Trophoblast cell (in vitro differentiated cells and primary cell): ENCODE data around the gene HSP90AB1.

Experiments used
- DNase-seq, 2 donors: peaks; one replicate each; pipeline ENCODE4 v3.0.0-alpha.2; 2016
- H2AFZ ChIP-seq: 2 replicates; pipeline ENCODE4 v1.6.1; 2013; ENCODE audit warnings: low read length, moderate library complexity, mild to moderate bottlenecking; ENCODE audit not compliant: insufficient read depth, poor library complexity
- H2AK5ac ChIP-seq: 2 replicates; pipeline ENCODE4 v1.6.1; 2013; ENCODE audit warnings: mild to moderate bottlenecking, low read length
- H2BK120ac ChIP-seq: 2 replicates; pipeline ENCODE4 v1.6.1; 2013; ENCODE audit warnings: low read length, mild to moderate bottlenecking, moderate library complexity; ENCODE audit not compliant: insufficient read depth, poor library complexity
- H2BK12ac ChIP-seq: 2 replicates; pipeline ENCODE4 v1.6.1; 2013; ENCODE audit warnings: mild to moderate bottlenecking, low read length, moderate library complexity
- H2BK5ac ChIP-seq: 2 replicates; pipeline ENCODE4 v1.6.1; 2013; ENCODE audit warnings: low read length, low read depth, moderate library complexity, mild to moderate bottlenecking; ENCODE audit not compliant: poor library complexity
- H3K14ac ChIP-seq: 2 replicates; pipeline ENCODE4 v1.6.1; 2013; ENCODE audit warnings: mild to moderate bottlenecking, low read length
- H3K18ac ChIP-seq: 2 replicates; pipeline ENCODE4 v1.6.1; 2013; ENCODE audit warnings: mild to moderate bottlenecking, low read length
- H3K23ac ChIP-seq: 2 replicates; pipeline ENCODE4 v1.6.1; 2013; ENCODE audit warnings: low read length
- H3K27ac ChIP-seq: 2 replicates; pipeline ENCODE4 v1.5.1; 2013; ENCODE audit warnings: low read depth, mild to moderate bottlenecking, inconsistent platforms, low read length, moderate library complexity
- H3K27me3 ChIP-seq: 2 replicates; pipeline ENCODE4 v1.6.1; 2013; ENCODE audit warnings: inconsistent platforms, mild to moderate bottlenecking, low read length, moderate library complexity; ENCODE audit not compliant: insufficient read depth
- H3K36me3 ChIP-seq, 2 experiments: 1 replicate in 1 of 2; 2 replicates in 1 of 2; pipeline ENCODE4 v1.6.1; 2013; ENCODE audit warnings: low read length in 2 of 2, mild to moderate bottlenecking in 2 of 2, moderate library complexity in 1 of 2; ENCODE audit not compliant: insufficient read depth in 2 of 2, control insufficient read depth in 1 of 2
- H3K4ac ChIP-seq: 2 replicates; pipeline ENCODE4 v1.6.1; 2013; ENCODE audit warnings: low read depth, mild to moderate bottlenecking, low read length, moderate library complexity
- H3K4me1 ChIP-seq, 2 experiments: 1 replicate in 1 of 2; 2 replicates in 1 of 2; pipeline ENCODE4 v1.6.1; 2013; ENCODE audit warnings: low read length in 2 of 2, mild to moderate bottlenecking in 2 of 2, moderate library complexity in 1 of 2; ENCODE audit not compliant: insufficient read depth in 2 of 2, control insufficient read depth in 1 of 2
- H3K4me2 ChIP-seq: 2 replicates; pipeline ENCODE4 v1.6.1; 2013; ENCODE audit warnings: inconsistent platforms, mild to moderate bottlenecking, low read length, moderate library complexity
- H3K4me3 ChIP-seq: 2 replicates; pipeline ENCODE4 v1.5.1; 2013; ENCODE audit warnings: mild to moderate bottlenecking, low read depth, low read length, inconsistent platforms
- H3K79me1 ChIP-seq: one replicate; pipeline ENCODE4 v1.6.1; 2013; ENCODE audit warnings: low read length
- H3K79me2 ChIP-seq: 2 replicates; pipeline ENCODE4 v1.6.1; 2013; ENCODE audit warnings: low read length, mild to moderate bottlenecking; ENCODE audit not compliant: control insufficient read depth, insufficient read depth, poor library complexity
- H3K9ac ChIP-seq: 2 replicates; pipeline ENCODE4 v1.6.1; 2013; ENCODE audit warnings: mild to moderate bottlenecking, low read length
- H3K9me3 ChIP-seq: 2 replicates; pipeline ENCODE4 v1.6.1; 2013; ENCODE audit warnings: low read depth, mild to moderate bottlenecking, control low read depth, inconsistent platforms, low read length; ENCODE audit not compliant: insufficient read depth
- H4K12ac ChIP-seq: 2 replicates; pipeline ENCODE4 v1.6.1; 2013; ENCODE audit warnings: low read depth, mild to moderate bottlenecking, low read length, moderate library complexity
- H4K8ac ChIP-seq: 2 replicates; pipeline ENCODE4 v1.6.1; 2013; ENCODE audit warnings: low read depth, mild to moderate bottlenecking, low read length, moderate library complexity
- H4K91ac ChIP-seq: one replicate; pipeline ENCODE4 v1.6.1; 2013; ENCODE audit warnings: low read depth, mild to moderate bottlenecking, low read length, moderate library complexity
- WGBS: extraction: QIAGEN DNeasy Blood & Tissue Kit; methylation state at CpG from one replicate; pipeline ENCODE4 v1.1.7; 2013; ENCODE audit warnings: missing lambda C conversion rate; ENCODE audit not compliant: insufficient read length, insufficient coverage; ENCODE audit errors: extremely low coverage; 5-methylcytosine and 5-hydroxymethylcytosine counted together

The HSP90AB1 gene

GRCh38 chr6:44224029-44224964 lies 22.6 kb upstream of the HSP90AB1 start:
- Histone ChIP-seq H3K36me3 (peaks cover 9% of the 10 kb centered on the region in 2 experiments), H3K4ac (peak overlapping the region; percentile 43), H3K4me3 (peak overlapping the region; percentile 62), H2BK120ac (peak overlapping the region; percentile 4), H4K12ac (no peak overlapping the region), H3K4me2 (peak overlapping the region; percentile 88), H2BK12ac (no peak overlapping the region), H3K9ac (no peak overlapping the region), H4K91ac (no peak overlapping the region), H4K8ac (no peak overlapping the region), H3K23ac (no peak overlapping the region), H3K14ac (peak overlapping the region; percentile 12), H3K4me1 (peaks cover 60 to 64% of the 10 kb centered on the region in 2 experiments), H3K18ac (peak overlapping the region; percentile 20), H2AK5ac (no peak overlapping the region), H3K9me3 (no peaks in the 10 kb centered on the region), H2BK5ac (no peak overlapping the region), H3K27ac (no peak overlapping the region), H3K27me3 (no peaks in the 10 kb centered on the region), H3K79me2 (peaks cover 7% of the 10 kb centered on the region), H2AFZ (peak overlapping the region; percentile 1), H3K79me1 (peaks cover 27% of the 10 kb centered on the region)
- DNase-seq: peak in 1 of 2 donors; percentile 59
- no CpG with 5 or more reads among the region's 18 CpGs for WGBS

GRCh38 chr6:44224965-44225305 lies 22.0 kb upstream of the HSP90AB1 start:
- H3K4ac ChIP-seq: no peak overlapping the region
- H2AK5ac ChIP-seq: no peak overlapping the region
- no peaks in the 10 kb centered on the region for H3K27me3 ChIP-seq
- peaks cover 16% of the 10 kb centered on the region in 2 experiments for H3K36me3 ChIP-seq
- H2BK5ac ChIP-seq: no peak overlapping the region
- H3K18ac ChIP-seq: no peak overlapping the region
- H2BK12ac ChIP-seq: no peak overlapping the region
- no peak overlapping the region for H3K4me3 ChIP-seq
- H3K79me2 ChIP-seq: peaks cover 7% of the 10 kb centered on the region
- no peak overlapping the region for H4K91ac ChIP-seq
- H3K14ac ChIP-seq: no peak overlapping the region
- H2BK120ac ChIP-seq: no peak overlapping the region
- H3K79me1 ChIP-seq: peaks cover 25% of the 10 kb centered on the region
- H3K4me2 ChIP-seq: peak overlapping the region; percentile 88
- H4K12ac ChIP-seq: no peak overlapping the region
- no CpG with 5 or more reads among the region's 4 CpGs for WGBS
- no peak overlapping the region for H2AFZ ChIP-seq
- no peak overlapping the region for H3K27ac ChIP-seq
- no peak overlapping the region for H3K23ac ChIP-seq
- no peaks in the 10 kb centered on the region for H3K9me3 ChIP-seq
- DNase-seq: peak; percentile 90 to 95
- H4K8ac ChIP-seq: no peak overlapping the region
- H3K9ac ChIP-seq: no peak overlapping the region
- H3K4me1 ChIP-seq: peaks cover 60 to 65% of the 10 kb centered on the region in 2 experiments

- no peak overlapping the region for H2AFZ ChIP-seq
- H3K79me1 ChIP-seq: peaks cover 30% of the 10 kb centered on the region
- peak overlapping the region; percentile 16 for H4K12ac ChIP-seq
- no peak overlapping the region for H3K23ac ChIP-seq
- H2AK5ac ChIP-seq: peak overlapping the region; percentile 79
- no peaks in the 10 kb centered on the region for H3K9me3 ChIP-seq
- DNase-seq: no peak
- peaks cover 21 to 24% of the 10 kb centered on the region in 2 experiments for H3K36me3 ChIP-seq
- H2BK12ac ChIP-seq: peak overlapping the region; percentile 50
- H3K27ac ChIP-seq: no peak overlapping the region
- H4K8ac ChIP-seq: no peak overlapping the region
- H2BK5ac ChIP-seq: no peak overlapping the region
- H3K14ac ChIP-seq: peak overlapping the region; percentile 64
- no CpG with 5 or more reads among the region's 8 CpGs for WGBS
- H2BK120ac ChIP-seq: no peak overlapping the region
- peak overlapping the region; percentile 27 for H3K4ac ChIP-seq
- no peak overlapping the region for H3K4me3 ChIP-seq
- no peak overlapping the region for H3K4me2 ChIP-seq
- H4K91ac ChIP-seq: peak overlapping the region; percentile 54
- H3K27me3 ChIP-seq: no peaks in the 10 kb centered on the region
- peaks cover 68 to 71% of the 10 kb centered on the region in 2 experiments for H3K4me1 ChIP-seq
- H3K9ac ChIP-seq: no peak overlapping the region
- H3K18ac ChIP-seq: peak overlapping the region; percentile 79
- H3K79me2 ChIP-seq: peaks cover 7% of the 10 kb centered on the region
Observed at GRCh38 chr6:44225579-44226325, 21.1 kb upstream of the HSP90AB1 start.

- H3K4me2 ChIP-seq: peak overlapping the region; percentile 15
- H3K4me3 ChIP-seq: no peak overlapping the region
- H3K4ac ChIP-seq: no peak overlapping the region
- no peak overlapping the region for H3K9ac ChIP-seq
- peak overlapping the region; percentile 79 for H3K18ac ChIP-seq
- peaks cover 25 to 26% of the 10 kb centered on the region in 2 experiments for H3K36me3 ChIP-seq
- peak overlapping the region; percentile 50 for H2BK12ac ChIP-seq
- no peak overlapping the region for H2BK120ac ChIP-seq
- H4K12ac ChIP-seq: no peak overlapping the region
- H3K79me1 ChIP-seq: peaks cover 29% of the 10 kb centered on the region
- H4K91ac ChIP-seq: peak overlapping the region; percentile 54
- DNase-seq: no peak
- peaks cover 7% of the 10 kb centered on the region for H3K79me2 ChIP-seq
- H2AK5ac ChIP-seq: peak overlapping the region; percentile 79
- peaks cover 63 to 72% of the 10 kb centered on the region in 2 experiments for H3K4me1 ChIP-seq
- H3K27me3 ChIP-seq: no peaks in the 10 kb centered on the region
- H3K27ac ChIP-seq: no peak overlapping the region
- H2BK5ac ChIP-seq: no peak overlapping the region
- no peaks in the 10 kb centered on the region for H3K9me3 ChIP-seq
- no peak overlapping the region for H4K8ac ChIP-seq
- WGBS: no CpG with 5 or more reads among the region's 15 CpGs
- H3K23ac ChIP-seq: no peak overlapping the region
- peak overlapping the region; percentile 64 for H3K14ac ChIP-seq
- H2AFZ ChIP-seq: no peak overlapping the region
Observed at GRCh38 chr6:44226368-44227147, 20.3 kb upstream of the HSP90AB1 start.
